Naive thymus-derived CD8-positive, alpha-beta T cell (primary cell): ENCODE measurements around the gene MNX1. TPM values are rescaled to one million over a fixed set of nuclear protein-coding genes. Genes with fewer than 3 reads are reported as not detected.

Experiments used
- ATAC-seq, 2 donors: fragments of 150-1000 bp; cut with Tn5 transposase in 1 of 2; sonication (Bioruptor Pico), chemical (Tn5 transposase) in 1 of 2; 1 replicate in 1 of 2; 2 replicates in 1 of 2; pipeline ENCODE4 v1.10.0; 2021; ENCODE audit warnings: mild to moderate bottlenecking in 2 of 2, moderate library complexity in 2 of 2
- POLR2A ChIA-PET: fragments of 350-600 bp; sonication (Branson Sonifier 250); formaldehyde crosslinking; loops from one replicate; lab custom pipeline; 2021; ENCODE audit warnings: antibody characterized with exemption; lab: Charles Lee
- DNase-seq, 10 donors: peaks; one replicate each; pipeline versions ENCODE4 v3.0.0 to v3.0.0-alpha.2; 2020 to 2022
- H3K27ac Mint-ChIP-seq, 10 donors: one replicate each; pipeline ENCODE4 v1.8.0; 2020 to 2022; ENCODE audit warnings: mild to moderate bottlenecking in 10 of 10, mixed read lengths in 10 of 10, moderate library complexity in 4 of 10, inconsistent platforms in 1 of 10
- H3K27me3 Mint-ChIP-seq, 5 donors: one replicate each; pipeline ENCODE4 v1.8.0; 2021 to 2022; ENCODE audit warnings: mixed read lengths in 5 of 5
- H3K36me3 Mint-ChIP-seq, 3 donors: one replicate each; pipeline ENCODE4 v1.8.0; 2020 to 2022; ENCODE audit warnings: mixed read lengths in 3 of 3, mild to moderate bottlenecking in 2 of 3, inconsistent platforms in 1 of 3
- H3K4me1 Mint-ChIP-seq, 4 donors: one replicate each; pipeline ENCODE4 v1.8.0; 2021 to 2022; ENCODE audit warnings: mixed read lengths in 4 of 4
- H3K4me3 Mint-ChIP-seq, 10 donors: one replicate each; pipeline ENCODE4 v1.8.0; 2020 to 2022; ENCODE audit warnings: mild to moderate bottlenecking in 10 of 10, mixed read lengths in 10 of 10, moderate library complexity in 6 of 10, inconsistent platforms in 1 of 10
- H3K9me3 Mint-ChIP-seq, 9 donors: one replicate each; pipeline ENCODE4 v1.8.0; 2020 to 2022; ENCODE audit warnings: mixed read lengths in 9 of 9, mild to moderate bottlenecking in 3 of 9, inconsistent platforms in 1 of 9, moderate library complexity in 1 of 9
- polyA plus RNA-seq, 3 donors: library from polyadenylated mRNA; unstranded; fragments of 300-500 nt; fragmentation: Illumina TruSeq; gene quantifications; one replicate each; pipeline ENCODE4 v1.2.3, GENCODE V29; 2021
- total RNA-seq, 8 experiments: library from RNA in 2 of 8; stranded (reverse) in 2 of 8; gene quantifications; one replicate each; pipeline ENCODE4 v1.2.3 and lab custom pipeline; 2021 to 2026

MNX1 gene
- total and polyA plus RNA-seq, 5 experiments from 2014 or later: not detected

GRCh38 chr7:157009170-157009777 is 1.2 kb downstream of the MNX1 start:
- ATAC-seq (no peak), DNase-seq (no peak)
- Mint-ChIP-seq H3K9me3 (no peaks in the 10 kb centered on the region), H3K27ac (peak overlapping the region in 1 of 10 donors; percentile 34), H3K4me3 (peak overlapping the region in 9 of 10 donors; percentile 2 to 78 (median 34)), H3K36me3 (peaks cover 0 to 6% (median 0%) of the 10 kb centered on the region in 3 donors), H3K27me3 (peaks cover 24 to 77% (median 55%) of the 10 kb centered on the region in 5 donors), H3K4me1 (peaks cover 10 to 29% (median 21%) of the 10 kb centered on the region in 4 donors)
- POLR2A ChIA-PET: no interaction called here

GRCh38 chr7:157008206-157009169 is 2.0 kb downstream of the MNX1 start:
- H3K27ac Mint-ChIP-seq: no peak overlapping the region
- POLR2A ChIA-PET: no interaction called here
- no peak for DNase-seq
- ATAC-seq: no peak
- H3K4me3 Mint-ChIP-seq: peak overlapping the region; percentile 2 to 74 (median 46)
- H3K9me3 Mint-ChIP-seq: no peaks in the 10 kb centered on the region
- peaks cover 0 to 7% (median 0%) of the 10 kb centered on the region in 3 donors for H3K36me3 Mint-ChIP-seq
- H3K27me3 Mint-ChIP-seq: peaks cover 19 to 77% (median 51%) of the 10 kb centered on the region in 5 donors
- H3K4me1 Mint-ChIP-seq: peaks cover 10 to 36% (median 26%) of the 10 kb centered on the region in 4 donors

- Mint-ChIP-seq H3K4me3 (no peak overlapping the region), H3K27ac (no peak overlapping the region), H3K36me3 (peaks cover 0 to 7% (median 0%) of the 10 kb centered on the region in 3 donors), H3K9me3 (no peaks in the 10 kb centered on the region), H3K4me1 (peaks cover 10 to 41% (median 26%) of the 10 kb centered on the region in 4 donors), H3K27me3 (peaks cover 19 to 74% (median 43%) of the 10 kb centered on the region in 5 donors)
- DNase-seq: no peak
- no peak for ATAC-seq
- POLR2A ChIA-PET: no interaction called here
These were observed 2.9 kb downstream of the MNX1 start for GRCh38 chr7:157007470-157008066.

GRCh38 chr7:157006829-157007469 is 3.5 kb downstream of the MNX1 start:
- H3K27ac Mint-ChIP-seq: no peak overlapping the region

GRCh38 chr7:157006205-157006747 is 4.2 kb downstream of the MNX1 start:
- ATAC-seq (no peak), DNase-seq (no peak)
- POLR2A ChIA-PET: no interaction called here
- Mint-ChIP-seq H3K4me1 (peaks cover 8 to 45% (median 27%) of the 10 kb centered on the region in 4 donors), H3K4me3 (peak overlapping the region in 2 of 10 donors; percentile 13 to 45), H3K9me3 (no peaks in the 10 kb centered on the region), H3K27ac (no peak overlapping the region), H3K36me3 (peaks cover 0 to 9% (median 0%) of the 10 kb centered on the region in 3 donors), H3K27me3 (peaks cover 16 to 74% (median 41%) of the 10 kb centered on the region in 5 donors)

More at GRCh38 chr7:157006829-157007469, 3.5 kb downstream of the MNX1 start:
- H3K9me3 Mint-ChIP-seq: no peaks in the 10 kb centered on the region
- DNase-seq (no peak), ATAC-seq (no peak)
- peaks cover 0 to 9% (median 0%) of the 10 kb centered on the region in 3 donors for H3K36me3 Mint-ChIP-seq
- no peak overlapping the region for H3K4me3 Mint-ChIP-seq
- POLR2A ChIA-PET: no interaction called here
- H3K4me1 Mint-ChIP-seq: peaks cover 11 to 45% (median 28%) of the 10 kb centered on the region in 4 donors
- H3K27me3 Mint-ChIP-seq: peaks cover 18 to 74% (median 41%) of the 10 kb centered on the region in 5 donors

GRCh38 chr7:157005456-157006204 is 4.8 kb downstream of the MNX1 start:
- Mint-ChIP-seq H3K9me3 (no peaks in the 10 kb centered on the region), H3K27ac (no peak overlapping the region), H3K4me1 (peaks cover 12 to 48% (median 31%) of the 10 kb centered on the region in 4 donors), H3K27me3 (peaks cover 22 to 77% (median 47%) of the 10 kb centered on the region in 5 donors), H3K36me3 (peaks cover 0 to 12% (median 0%) of the 10 kb centered on the region in 3 donors), H3K4me3 (peak overlapping the region in 2 of 10 donors; percentile 13 to 45)
- ATAC-seq: no peak
- no peak for DNase-seq
- POLR2A ChIA-PET: no interaction called here

GRCh38 chr7:157004521-157005455 is 5.7 kb downstream of the MNX1 start:
- Mint-ChIP-seq H3K9me3 (no peaks in the 10 kb centered on the region), H3K27ac (peak overlapping the region in 1 of 10 donors; percentile 24), H3K36me3 (peaks cover 0 to 12% (median 0%) of the 10 kb centered on the region in 3 donors), H3K4me1 (peaks cover 14 to 55% (median 34%) of the 10 kb centered on the region in 4 donors), H3K4me3 (peak overlapping the region in 6 of 10 donors; percentile 1 to 63 (median 40)), H3K27me3 (peaks cover 24 to 85% (median 52%) of the 10 kb centered on the region in 5 donors)
- no peak for DNase-seq
- no peak for ATAC-seq
- POLR2A ChIA-PET: no interaction called here

- ATAC-seq (no peak), DNase-seq (no peak)
- H3K27me3 Mint-ChIP-seq: peaks cover 27 to 83% (median 55%) of the 10 kb centered on the region in 5 donors
- POLR2A ChIA-PET: no interaction called here
- H3K9me3 Mint-ChIP-seq: no peaks in the 10 kb centered on the region
- peaks cover 14 to 52% (median 36%) of the 10 kb centered on the region in 4 donors for H3K4me1 Mint-ChIP-seq
- peak overlapping the region in 1 of 10 donors; percentile 24 for H3K27ac Mint-ChIP-seq
- peaks cover 0 to 8% (median 0%) of the 10 kb centered on the region in 3 donors for H3K36me3 Mint-ChIP-seq
- peak overlapping the region in 5 of 10 donors; percentile 1 to 49 (median 45) for H3K4me3 Mint-ChIP-seq
These were observed 6.5 kb downstream of the MNX1 start for GRCh38 chr7:157003756-157004520.

GRCh38 chr7:157003445-157003755 is 7.1 kb downstream of the MNX1 start:
- peaks cover 0 to 8% (median 0%) of the 10 kb centered on the region in 3 donors for H3K36me3 Mint-ChIP-seq
- H3K9me3 Mint-ChIP-seq: no peaks in the 10 kb centered on the region
- ATAC-seq (no peak), DNase-seq (no peak)
- POLR2A ChIA-PET: no interaction called here
- peak overlapping the region in 1 of 10 donors; percentile 45 for H3K4me3 Mint-ChIP-seq
- no peak overlapping the region for H3K27ac Mint-ChIP-seq
- H3K27me3 Mint-ChIP-seq: peaks cover 28 to 83% (median 58%) of the 10 kb centered on the region in 5 donors
- peaks cover 14 to 54% (median 35%) of the 10 kb centered on the region in 4 donors for H3K4me1 Mint-ChIP-seq

GRCh38 chr7:157002819-157003421 is 7.5 kb downstream of the MNX1 start:
- ATAC-seq (no peak), DNase-seq (no peak)
- Mint-ChIP-seq H3K4me1 (peaks cover 14 to 54% (median 35%) of the 10 kb centered on the region in 4 donors), H3K4me3 (peak overlapping the region in 1 of 10 donors; percentile 45), H3K9me3 (no peaks in the 10 kb centered on the region), H3K36me3 (peaks cover 0 to 8% (median 0%) of the 10 kb centered on the region in 3 donors), H3K27ac (no peak overlapping the region), H3K27me3 (peaks cover 32 to 84% (median 59%) of the 10 kb centered on the region in 5 donors)
- POLR2A ChIA-PET: no interaction called here
